K562 (cell line): ENCODE data around the gene SIGLEC11.

Source experiments
- POLR2G ChIP-seq: fragments of 200-400 bp; formaldehyde crosslinking; IDR thresholded peaks from 2 replicates; pipeline ENCODE4 v1.6.1; 2017; ENCODE audit warnings: low read depth, mild to moderate bottlenecking, antibody characterized with exemption, low read length, moderate library complexity
- TF ChIP-seq, protein P1 (sequence below): fragments of 450-650 bp; IDR thresholded peaks from 2 replicates; pipeline ENCODE4 v1.7.1; 2018; ENCODE audit warnings: mild to moderate bottlenecking, low read depth; ENCODE audit not compliant: partially characterized antibody

GRCh38 chr19:50002386-50002960 is 41.5 kb upstream of the SIGLEC11 start:
- TF ChIP-seq POLR2G, result no peak
- TF ChIP-seq, protein P1, sequence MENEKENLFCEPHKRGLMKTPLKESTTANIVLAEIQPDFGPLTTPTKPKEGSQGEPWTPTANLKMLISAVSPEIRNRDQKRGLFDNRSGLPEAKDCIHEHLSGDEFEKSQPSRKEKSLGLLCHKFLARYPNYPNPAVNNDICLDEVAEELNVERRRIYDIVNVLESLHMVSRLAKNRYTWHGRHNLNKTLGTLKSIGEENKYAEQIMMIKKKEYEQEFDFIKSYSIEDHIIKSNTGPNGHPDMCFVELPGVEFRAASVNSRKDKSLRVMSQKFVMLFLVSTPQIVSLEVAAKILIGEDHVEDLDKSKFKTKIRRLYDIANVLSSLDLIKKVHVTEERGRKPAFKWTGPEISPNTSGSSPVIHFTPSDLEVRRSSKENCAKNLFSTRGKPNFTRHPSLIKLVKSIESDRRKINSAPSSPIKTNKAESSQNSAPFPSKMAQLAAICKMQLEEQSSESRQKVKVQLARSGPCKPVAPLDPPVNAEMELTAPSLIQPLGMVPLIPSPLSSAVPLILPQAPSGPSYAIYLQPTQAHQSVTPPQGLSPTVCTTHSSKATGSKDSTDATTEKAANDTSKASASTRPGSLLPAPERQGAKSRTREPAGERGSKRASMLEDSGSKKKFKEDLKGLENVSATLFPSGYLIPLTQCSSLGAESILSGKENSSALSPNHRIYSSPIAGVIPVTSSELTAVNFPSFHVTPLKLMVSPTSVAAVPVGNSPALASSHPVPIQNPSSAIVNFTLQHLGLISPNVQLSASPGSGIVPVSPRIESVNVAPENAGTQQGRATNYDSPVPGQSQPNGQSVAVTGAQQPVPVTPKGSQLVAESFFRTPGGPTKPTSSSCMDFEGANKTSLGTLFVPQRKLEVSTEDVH, result no peak
